GM12891 (cell line): Measurements from ENCODE around the gene ABCG1.

Experiments
- POLR2A ChIP-seq: IDR thresholded peaks from 2 replicates; pipeline ENCODE4 v1.6.1; 2011; ENCODE audit warnings: low read depth, low read length, control low read depth
- TAF1 ChIP-seq: IDR thresholded peaks from 2 replicates; pipeline ENCODE4 v1.6.1; 2011; ENCODE audit warnings: low read depth, low read length, control low read depth

DNA sequence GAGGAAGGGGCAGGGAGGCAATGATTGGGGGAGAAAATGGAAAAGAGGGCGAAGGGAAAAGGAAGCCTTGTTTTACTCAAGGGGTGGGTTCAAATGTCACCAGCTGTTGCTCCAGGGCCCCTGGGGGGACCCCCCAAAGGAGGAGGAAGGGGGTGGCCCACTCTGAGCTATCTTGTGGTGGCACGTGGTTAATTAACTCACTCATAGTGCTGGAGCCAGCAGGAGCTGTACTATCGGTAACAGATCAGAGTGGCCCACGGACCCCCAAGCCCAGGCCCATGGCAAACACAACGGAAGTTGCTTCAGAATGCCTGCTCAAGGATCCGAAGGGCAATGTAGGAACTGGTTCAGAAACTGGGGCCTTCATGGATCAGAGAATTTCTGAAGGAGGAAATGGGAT, 124.6 kb downstream of the ABCG1 start:
- TF ChIP-seq POLR2A (no peak), TAF1 (no peak)
